ENCODE data around the gene SRP9.

GRCh38 chr1:225766967-225767633 is 10.5 kb upstream of the SRP9 start:
- TF ChIP-seq, protein P1, sequence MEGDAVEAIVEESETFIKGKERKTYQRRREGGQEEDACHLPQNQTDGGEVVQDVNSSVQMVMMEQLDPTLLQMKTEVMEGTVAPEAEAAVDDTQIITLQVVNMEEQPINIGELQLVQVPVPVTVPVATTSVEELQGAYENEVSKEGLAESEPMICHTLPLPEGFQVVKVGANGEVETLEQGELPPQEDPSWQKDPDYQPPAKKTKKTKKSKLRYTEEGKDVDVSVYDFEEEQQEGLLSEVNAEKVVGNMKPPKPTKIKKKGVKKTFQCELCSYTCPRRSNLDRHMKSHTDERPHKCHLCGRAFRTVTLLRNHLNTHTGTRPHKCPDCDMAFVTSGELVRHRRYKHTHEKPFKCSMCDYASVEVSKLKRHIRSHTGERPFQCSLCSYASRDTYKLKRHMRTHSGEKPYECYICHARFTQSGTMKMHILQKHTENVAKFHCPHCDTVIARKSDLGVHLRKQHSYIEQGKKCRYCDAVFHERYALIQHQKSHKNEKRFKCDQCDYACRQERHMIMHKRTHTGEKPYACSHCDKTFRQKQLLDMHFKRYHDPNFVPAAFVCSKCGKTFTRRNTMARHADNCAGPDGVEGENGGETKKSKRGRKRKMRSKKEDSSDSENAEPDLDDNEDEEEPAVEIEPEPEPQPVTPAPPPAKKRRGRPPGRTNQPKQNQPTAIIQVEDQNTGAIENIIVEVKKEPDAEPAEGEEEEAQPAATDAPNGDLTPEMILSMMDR (IDR thresholded peaks at IDR 0.05): no peak
- TF ChIP-seq EP300 (IDR thresholded peaks at IDR 0.05): no peak
